Fibroblast of lung (primary cell): ENCODE measurements around the gene SPOCK1. TPM values are rescaled to one million over a fixed set of nuclear protein-coding genes. Genes with fewer than 3 reads are reported as not detected.

Experiments
- DNase-seq, 2 donors: peaks; one replicate each; pipeline versions ENCODE4 v3.0.0 to v3.0.0-alpha.2; 2010; ENCODE audit warnings: low read depth in 2 of 2
- H2AFZ ChIP-seq: 2 replicates; pipeline ENCODE4 v1.5.1; 2012; ENCODE audit warnings: low read length, control low read depth, inconsistent platforms
- H3K27ac ChIP-seq: 2 replicates; pipeline ENCODE4 v1.5.1; 2011; ENCODE audit warnings: low read length, control low read depth; ENCODE audit not compliant: insufficient read depth
- H3K27me3 ChIP-seq: 2 replicates; pipeline ENCODE4 v1.5.1; 2011; ENCODE audit warnings: mild to moderate bottlenecking, low read length; ENCODE audit not compliant: control insufficient read depth, insufficient read depth
- H3K36me3 ChIP-seq: 2 replicates; pipeline ENCODE4 v1.5.1; 2011; ENCODE audit warnings: low read length; ENCODE audit not compliant: control insufficient read depth, insufficient read depth
- H3K4me1 ChIP-seq: 2 replicates; pipeline ENCODE4 v1.5.1; 2011; ENCODE audit warnings: low read length; ENCODE audit not compliant: control insufficient read depth, insufficient read depth; ENCODE audit errors: extremely low read depth
- H3K4me2 ChIP-seq: 2 replicates; pipeline ENCODE4 v1.5.1; 2011; ENCODE audit warnings: low read length, control low read depth; ENCODE audit not compliant: insufficient read depth; ENCODE audit errors: extremely low read depth
- H3K4me3 ChIP-seq, 4 experiments: fragments of 200-600 bp in 1 of 4; sonication (generic) in 1 of 4; replicated peaks in 1 of 4; 2 replicates each; pipeline ENCODE4 v1.5.1; 2011 to 2016; ENCODE audit warnings: low read length in 4 of 4, low read depth in 3 of 4, mild to moderate bottlenecking in 3 of 4, control low read depth in 2 of 4, inconsistent platforms in 1 of 4, mixed read lengths in 1 of 4; ENCODE audit not compliant: insufficient read depth in 1 of 4; ENCODE audit errors: control extremely low read depth in 1 of 4
- H3K79me2 ChIP-seq: 2 replicates; pipeline ENCODE4 v1.5.1; 2012; ENCODE audit warnings: mild to moderate bottlenecking, low read length, inconsistent platforms; ENCODE audit not compliant: control insufficient read depth, insufficient read depth
- H3K9ac ChIP-seq: 2 replicates; pipeline ENCODE4 v1.5.1; 2011; ENCODE audit warnings: mild to moderate bottlenecking, low read length, control low read depth; ENCODE audit not compliant: insufficient read depth
- H3K9me3 ChIP-seq: 2 replicates; pipeline ENCODE4 v1.5.1; 2012; ENCODE audit warnings: low read depth, low read length; ENCODE audit not compliant: control insufficient read depth, insufficient read depth
- H4K20me1 ChIP-seq: 2 replicates; pipeline ENCODE4 v1.5.1; 2011; ENCODE audit warnings: low read length; ENCODE audit not compliant: control insufficient read depth, insufficient read depth; ENCODE audit errors: extremely low read depth
- EZH2 ChIP-seq: IDR thresholded peaks from 2 replicates; pipeline ENCODE4 v1.5.1; 2012; ENCODE audit warnings: low read length, control low read depth, mild to moderate bottlenecking; ENCODE audit errors: missing control alignments
- polyA plus RNA-seq, 2 donors: library from polyadenylated mRNA; depleted of rRNA in 1 of 2; stranded (reverse) in 1 of 2; unstranded in 1 of 2; fragments of >200 nt; gene quantifications; 2 replicates each; pipeline ENCODE4 v1.2.1, GENCODE V29; 2011 to 2012; ENCODE audit warnings: missing spikeins in 1 of 2
- total RNA-seq: library from RNA; depleted of rRNA; stranded (reverse); fragments of >200 nt; gene quantifications from 2 replicates; pipeline ENCODE4 v1.2.1, GENCODE V29; 2014
- TF ChIP-seq, protein P1 (sequence below), 2 donors: IDR thresholded peaks in 1 of 2; conservative IDR thresholded peaks in 1 of 2; 1 replicate in 1 of 2; 2 replicates in 1 of 2; pipeline ENCODE4 v1.5.1; 2011 to 2012; ENCODE audit warnings: low read length in 2 of 2, control low read depth in 1 of 2, inconsistent platforms in 1 of 2, low read depth in 1 of 2, mild to moderate bottlenecking in 1 of 2

Gene SPOCK1
- total and polyA plus RNA-seq, 2 donors (not counting 1 experiment from before 2014, with no cell fraction given), result 11.1 to 34.9 TPM

- H2AFZ ChIP-seq, result no peak overlapping the region
- no peak for DNase-seq
- H3K9me3 ChIP-seq, result no peaks in the 10 kb centered on the region
- H3K9ac ChIP-seq, result no peak overlapping the region
- peaks cover 6% of the 10 kb centered on the region for H3K4me1 ChIP-seq
- no peak overlapping the region for H3K4me2 ChIP-seq
- H3K27ac ChIP-seq, result no peak overlapping the region
- H3K79me2 ChIP-seq, result no peaks in the 10 kb centered on the region
- TF ChIP-seq, protein P1, sequence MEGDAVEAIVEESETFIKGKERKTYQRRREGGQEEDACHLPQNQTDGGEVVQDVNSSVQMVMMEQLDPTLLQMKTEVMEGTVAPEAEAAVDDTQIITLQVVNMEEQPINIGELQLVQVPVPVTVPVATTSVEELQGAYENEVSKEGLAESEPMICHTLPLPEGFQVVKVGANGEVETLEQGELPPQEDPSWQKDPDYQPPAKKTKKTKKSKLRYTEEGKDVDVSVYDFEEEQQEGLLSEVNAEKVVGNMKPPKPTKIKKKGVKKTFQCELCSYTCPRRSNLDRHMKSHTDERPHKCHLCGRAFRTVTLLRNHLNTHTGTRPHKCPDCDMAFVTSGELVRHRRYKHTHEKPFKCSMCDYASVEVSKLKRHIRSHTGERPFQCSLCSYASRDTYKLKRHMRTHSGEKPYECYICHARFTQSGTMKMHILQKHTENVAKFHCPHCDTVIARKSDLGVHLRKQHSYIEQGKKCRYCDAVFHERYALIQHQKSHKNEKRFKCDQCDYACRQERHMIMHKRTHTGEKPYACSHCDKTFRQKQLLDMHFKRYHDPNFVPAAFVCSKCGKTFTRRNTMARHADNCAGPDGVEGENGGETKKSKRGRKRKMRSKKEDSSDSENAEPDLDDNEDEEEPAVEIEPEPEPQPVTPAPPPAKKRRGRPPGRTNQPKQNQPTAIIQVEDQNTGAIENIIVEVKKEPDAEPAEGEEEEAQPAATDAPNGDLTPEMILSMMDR (conservative IDR thresholded peaks at IDR 0.05 in 1 of 2, IDR thresholded peaks at IDR 0.05 in 1 of 2; ENCODE audit: low read depth in 1 of 2, low read length in 2 of 2), result no peak
- no peak for TF ChIP-seq EZH2
- no peak overlapping the region for H3K4me3 ChIP-seq
- H4K20me1 ChIP-seq, result no peaks in the 10 kb centered on the region
- no peaks in the 10 kb centered on the region for H3K27me3 ChIP-seq
- H3K36me3 ChIP-seq, result no peaks in the 10 kb centered on the region
These were observed 184.0 kb downstream of the SPOCK1 start for GRCh38 chr5:137315109-137315508.

DNA sequence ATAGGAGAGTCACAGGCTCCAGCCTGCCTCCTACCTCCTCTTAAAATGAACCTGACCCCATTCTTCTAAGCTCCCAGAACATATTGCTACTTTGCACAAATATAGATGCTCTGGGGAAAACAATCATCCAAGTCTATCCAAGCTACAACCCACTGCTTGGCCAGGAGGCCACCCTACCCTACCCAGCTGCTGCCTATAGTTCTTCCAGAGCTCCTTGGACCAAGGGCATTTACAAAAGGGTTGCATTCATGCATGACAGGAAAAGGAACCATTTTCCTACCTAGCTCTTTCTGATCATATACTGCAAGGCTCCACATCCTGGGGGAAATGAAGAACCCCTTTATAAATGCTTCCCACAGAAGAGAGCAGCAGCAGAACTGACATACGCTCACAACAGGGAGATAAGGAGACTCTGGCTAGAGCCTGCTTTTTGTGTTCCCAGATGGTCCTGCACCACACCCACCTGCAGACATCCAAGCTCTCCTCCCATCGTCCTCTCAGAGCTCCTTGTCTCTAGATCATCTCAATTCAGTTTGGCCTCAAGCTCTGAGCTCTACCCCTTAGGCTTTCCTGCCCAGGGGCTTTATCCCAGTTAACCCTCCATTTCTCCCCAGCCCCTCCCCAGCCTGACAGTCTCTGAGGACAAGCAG, 185.5 kb downstream of the SPOCK1 start:
- no peaks in the 10 kb centered on the region for H3K36me3 ChIP-seq
- H3K27ac ChIP-seq, result no peak overlapping the region
- DNase-seq, result no peak
- H3K4me3 ChIP-seq, result no peak overlapping the region
- peaks cover 14% of the 10 kb centered on the region for H3K4me1 ChIP-seq
- no peaks in the 10 kb centered on the region for H4K20me1 ChIP-seq
- TF ChIP-seq, protein P1 (conservative IDR thresholded peaks at IDR 0.05 in 1 of 2, IDR thresholded peaks at IDR 0.05 in 1 of 2; ENCODE audit: low read depth in 1 of 2, low read length in 2 of 2), result no peak
- no peak for TF ChIP-seq EZH2
- H3K9ac ChIP-seq, result no peak overlapping the region
- H2AFZ ChIP-seq, result no peak overlapping the region
- no peaks in the 10 kb centered on the region for H3K9me3 ChIP-seq
- H3K27me3 ChIP-seq, result no peaks in the 10 kb centered on the region
- no peaks in the 10 kb centered on the region for H3K79me2 ChIP-seq
- no peak overlapping the region for H3K4me2 ChIP-seq

DNA sequence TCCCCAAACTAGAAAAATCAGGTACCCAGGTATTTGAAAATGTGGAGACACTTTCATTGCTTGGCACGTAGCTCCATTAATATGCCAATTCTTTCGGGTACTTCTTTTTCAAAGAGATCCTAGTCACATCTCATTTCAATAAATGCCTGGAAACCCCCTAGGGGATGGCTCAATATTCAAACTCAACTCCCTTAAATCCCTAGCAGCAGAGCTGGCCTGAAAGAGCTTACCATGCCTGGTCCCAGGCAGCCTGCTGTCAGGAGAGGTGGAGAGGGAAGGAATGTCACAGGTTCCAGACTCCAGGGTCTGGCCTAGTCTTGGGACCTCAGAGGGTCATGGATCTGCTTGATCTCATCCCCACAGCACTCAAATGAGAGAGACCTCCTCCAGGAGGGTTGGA, 187.1 kb downstream of the SPOCK1 start:
- no peak overlapping the region for H3K4me3 ChIP-seq
- TF ChIP-seq, protein P1 (conservative IDR thresholded peaks at IDR 0.05 in 1 of 2, IDR thresholded peaks at IDR 0.05 in 1 of 2; ENCODE audit: low read depth in 1 of 2, low read length in 2 of 2), result no peak
- no peak for TF ChIP-seq EZH2
- DNase-seq, result no peak
- no peaks in the 10 kb centered on the region for H3K36me3 ChIP-seq
- no peak overlapping the region for H3K4me2 ChIP-seq
- no peaks in the 10 kb centered on the region for H3K9me3 ChIP-seq
- H3K27me3 ChIP-seq, result no peaks in the 10 kb centered on the region
- no peak overlapping the region for H2AFZ ChIP-seq
- no peaks in the 10 kb centered on the region for H4K20me1 ChIP-seq
- H3K4me1 ChIP-seq, result peaks cover 16% of the 10 kb centered on the region
- H3K79me2 ChIP-seq, result no peaks in the 10 kb centered on the region
- no peak overlapping the region for H3K27ac ChIP-seq
- H3K9ac ChIP-seq, result no peak overlapping the region
